Measurements from ENCODE around the gene PEPD.

- TF ChIP-seq USF1 (CRISPR knock-in tag; IDR thresholded peaks at IDR 0.05) (no peak), GABPB1 (CRISPR knock-in tag; IDR thresholded peaks at IDR 0.05) (no peak), MAX (CRISPR knock-in tag; IDR thresholded peaks at IDR 0.05) (no peak; the same call in none of the 2 replicates)
These were observed 114.4 kb downstream of the PEPD start for GRCh38 chr19:33407140-33407551.

All from WTC11 (cell line).